NT2/D1 (cell line): Measurements from ENCODE around the gene EEF1A2.

Experiments
- DNase-seq: peaks from one replicate; pipeline ENCODE4 v3.0.0-alpha.2; 2011; ENCODE audit warnings: low read depth, low spot score
- H3K27me3 ChIP-seq: 2 replicates; pipeline ENCODE4 v1.6.0; 2011; ENCODE audit warnings: mild to moderate bottlenecking; ENCODE audit not compliant: insufficient read length, insufficient read depth
- H3K36me3 ChIP-seq: 2 replicates; pipeline ENCODE4 v1.6.1; 2011; ENCODE audit warnings: mild to moderate bottlenecking, low read length, mixed read lengths; ENCODE audit not compliant: insufficient read depth, insufficient read length
- H3K4me1 ChIP-seq: 2 replicates; pipeline ENCODE4 v1.5.1; 2011; ENCODE audit not compliant: insufficient read depth, insufficient read length
- H3K4me3 ChIP-seq: 2 replicates; pipeline ENCODE4 v1.5.1; 2011; ENCODE audit warnings: low read depth; ENCODE audit not compliant: insufficient read length
- H3K9ac ChIP-seq: 2 replicates; pipeline ENCODE4 v1.6.0; 2011; ENCODE audit warnings: low read depth; ENCODE audit not compliant: insufficient read length
- H3K9me3 ChIP-seq: 2 replicates; pipeline ENCODE4 v1.5.1; 2011; ENCODE audit warnings: mild to moderate bottlenecking, low read length; ENCODE audit not compliant: insufficient read depth
- SUZ12 ChIP-seq: IDR thresholded peaks from 2 replicates; pipeline ENCODE4 v1.6.1; 2011; ENCODE audit not compliant: insufficient read length, insufficient read depth; ENCODE audit errors: extremely low read depth
- YY1 ChIP-seq: IDR thresholded peaks from 2 replicates; pipeline ENCODE4 v1.6.1; 2011; ENCODE audit not compliant: insufficient read length, insufficient read depth
- ZNF274 ChIP-seq: IDR thresholded peaks from 2 replicates; pipeline ENCODE4 v1.6.1; 2011; ENCODE audit warnings: mild to moderate bottlenecking, low read depth, low read length

EEF1A2 gene

DNA sequence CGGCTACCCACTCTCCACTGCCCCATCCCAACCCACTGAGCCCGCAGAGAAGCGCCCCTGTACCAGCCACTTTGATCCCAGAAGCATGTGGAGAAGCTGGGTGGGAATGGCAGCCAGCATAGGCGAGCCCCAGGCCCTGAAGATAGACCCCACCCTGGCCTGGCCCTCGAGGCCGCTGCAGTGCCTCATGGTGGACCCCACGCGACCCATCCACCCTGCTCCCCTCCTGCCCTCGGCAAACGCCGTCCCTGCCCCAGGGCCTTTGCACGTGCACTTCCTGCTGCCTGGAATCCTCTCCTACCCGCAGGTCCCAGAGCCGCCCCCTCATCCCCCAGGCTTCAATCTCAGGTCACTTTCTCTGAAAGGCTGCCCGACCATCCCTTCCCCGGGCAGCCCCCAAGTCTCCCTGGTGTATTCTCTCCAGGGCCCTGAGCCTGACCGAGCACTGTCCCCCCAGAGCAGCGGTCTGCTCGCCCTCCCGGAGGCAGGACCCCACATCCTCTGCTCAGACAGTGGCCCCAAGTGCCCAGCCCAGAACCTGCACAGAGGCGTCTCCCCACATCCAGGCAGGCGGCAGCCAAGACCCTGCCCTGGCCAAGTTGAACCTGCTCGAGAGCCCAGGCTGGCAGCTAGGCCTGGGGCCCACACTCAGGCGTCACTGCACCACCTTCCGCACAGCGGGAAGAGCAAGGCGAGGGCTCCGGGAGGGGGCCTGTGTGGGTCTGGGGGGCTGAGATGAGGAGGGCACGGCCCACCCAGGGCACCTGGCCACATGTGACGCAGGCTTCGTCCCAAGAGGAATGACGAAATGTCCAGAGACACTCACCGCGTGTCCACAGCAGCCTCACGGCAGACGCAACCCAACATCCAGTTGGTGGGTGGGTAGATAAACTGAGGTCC lies 40.5 kb downstream of the EEF1A2 start:
- Histone ChIP-seq H3K9ac (no peak overlapping the region), H3K4me3 (no peak overlapping the region), H3K27me3 (no peaks in the 10 kb centered on the region), H3K4me1 (peaks cover 31% of the 10 kb centered on the region), H3K36me3 (peaks cover 14% of the 10 kb centered on the region), H3K9me3 (no peaks in the 10 kb centered on the region)
- TF ChIP-seq SUZ12 = no peak
- TF ChIP-seq YY1 = no peak
- TF ChIP-seq ZNF274 = no peak
- no peak for DNase-seq

DNA sequence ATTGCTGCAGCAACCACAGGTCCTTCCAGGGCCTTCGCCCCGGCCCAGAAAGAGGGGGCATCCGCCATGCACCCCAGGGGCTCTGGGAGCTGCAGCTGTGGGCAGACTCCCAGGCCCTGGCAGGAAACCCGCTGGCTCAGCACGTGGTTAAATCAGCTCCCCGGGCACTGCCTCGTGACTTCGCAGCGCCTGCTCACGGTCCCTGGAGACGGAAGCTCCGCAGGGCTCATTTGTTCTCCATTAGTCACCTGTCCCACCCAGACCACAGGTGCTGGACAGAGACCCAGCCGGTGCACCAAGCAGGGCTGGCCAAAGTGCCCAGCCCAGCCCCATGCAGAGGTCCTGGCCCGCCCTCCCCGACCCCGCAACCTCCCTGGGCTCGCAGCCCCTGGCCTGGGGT lies 41.1 kb downstream of the EEF1A2 start:
- H3K27me3 ChIP-seq = no peaks in the 10 kb centered on the region
- H3K4me1 ChIP-seq = peaks cover 31% of the 10 kb centered on the region
- no peak for DNase-seq

DNA sequence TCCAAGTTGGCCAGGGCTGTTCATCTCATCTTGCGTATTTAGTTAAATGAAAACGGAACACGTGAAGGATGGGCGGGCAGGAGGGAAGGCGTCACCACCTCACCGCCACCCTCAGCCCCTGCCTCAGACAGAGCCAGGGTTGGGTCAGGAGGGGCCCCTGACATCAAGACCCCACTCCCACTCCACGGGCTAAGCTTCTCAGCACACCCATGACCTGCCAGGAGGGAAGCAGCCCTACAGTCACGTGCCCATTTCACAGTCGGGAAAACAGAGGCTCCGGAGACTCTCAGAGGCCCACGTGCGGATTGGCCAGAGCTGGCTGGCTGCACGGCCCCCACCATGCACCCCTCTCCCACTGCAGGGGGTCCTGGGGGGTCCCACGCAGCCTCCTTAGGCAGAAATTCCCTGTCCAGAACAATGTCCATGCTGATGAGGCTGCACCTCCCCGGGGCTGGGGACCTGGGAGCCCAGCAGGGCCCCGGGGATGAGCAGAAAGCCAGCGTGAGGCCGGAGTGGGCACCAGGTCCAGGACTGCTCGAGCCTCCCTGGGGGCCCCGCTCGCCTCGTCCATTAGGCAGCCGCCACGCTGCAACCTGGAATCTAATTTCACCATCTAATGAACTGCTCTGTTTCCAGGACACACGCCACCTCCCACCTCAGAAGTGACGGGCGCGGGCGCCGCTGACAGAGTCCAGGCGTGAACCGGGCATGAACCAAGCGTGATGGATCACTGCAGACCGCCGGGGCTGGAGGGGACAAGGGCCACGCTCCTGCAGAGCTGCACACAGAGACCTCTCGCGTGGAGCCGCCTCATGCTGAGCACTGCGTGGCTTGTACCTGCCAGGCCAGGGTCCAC lies 42.2 kb downstream of the EEF1A2 start:
- Histone ChIP-seq H3K4me1 (peaks cover 30% of the 10 kb centered on the region), H3K9me3 (no peaks in the 10 kb centered on the region), H3K4me3 (no peak overlapping the region), H3K27me3 (no peaks in the 10 kb centered on the region), H3K36me3 (peaks cover 14% of the 10 kb centered on the region), H3K9ac (no peak overlapping the region)
- no peak for TF ChIP-seq YY1
- no peak for TF ChIP-seq ZNF274
- no peak for TF ChIP-seq SUZ12
- no peak for DNase-seq

More for the DNA sequence above, 41.1 kb downstream of the EEF1A2 start:
- H3K4me3 ChIP-seq = no peak overlapping the region
- no peak overlapping the region for H3K9ac ChIP-seq
- H3K9me3 ChIP-seq = no peaks in the 10 kb centered on the region
- TF ChIP-seq YY1 (no peak), SUZ12 (no peak), ZNF274 (no peak)
- peaks cover 12% of the 10 kb centered on the region for H3K36me3 ChIP-seq

DNA sequence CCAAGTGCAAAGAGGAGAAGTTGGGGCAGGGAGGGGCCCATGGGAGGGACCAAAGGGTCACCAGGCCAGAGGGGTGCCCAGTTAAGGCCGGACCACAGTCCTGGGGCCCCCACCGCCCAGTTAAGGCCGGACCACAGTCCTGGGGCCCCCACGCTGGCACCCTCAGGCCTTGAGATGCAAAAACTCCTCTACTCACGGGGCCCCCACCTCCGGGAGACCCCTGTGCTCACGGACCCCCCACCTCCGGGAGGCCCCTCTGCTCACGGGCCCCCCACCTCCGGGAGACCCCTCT lies 43.4 kb downstream of the EEF1A2 start:
- Histone ChIP-seq H3K9ac (peak overlapping the region; percentile 36), H3K9me3 (no peaks in the 10 kb centered on the region), H3K27me3 (no peaks in the 10 kb centered on the region), H3K4me3 (no peak overlapping the region), H3K4me1 (peaks cover 31% of the 10 kb centered on the region), H3K36me3 (peaks cover 14% of the 10 kb centered on the region)
- TF ChIP-seq ZNF274 (no peak), YY1 (no peak)
- DNase-seq = no peak

DNA sequence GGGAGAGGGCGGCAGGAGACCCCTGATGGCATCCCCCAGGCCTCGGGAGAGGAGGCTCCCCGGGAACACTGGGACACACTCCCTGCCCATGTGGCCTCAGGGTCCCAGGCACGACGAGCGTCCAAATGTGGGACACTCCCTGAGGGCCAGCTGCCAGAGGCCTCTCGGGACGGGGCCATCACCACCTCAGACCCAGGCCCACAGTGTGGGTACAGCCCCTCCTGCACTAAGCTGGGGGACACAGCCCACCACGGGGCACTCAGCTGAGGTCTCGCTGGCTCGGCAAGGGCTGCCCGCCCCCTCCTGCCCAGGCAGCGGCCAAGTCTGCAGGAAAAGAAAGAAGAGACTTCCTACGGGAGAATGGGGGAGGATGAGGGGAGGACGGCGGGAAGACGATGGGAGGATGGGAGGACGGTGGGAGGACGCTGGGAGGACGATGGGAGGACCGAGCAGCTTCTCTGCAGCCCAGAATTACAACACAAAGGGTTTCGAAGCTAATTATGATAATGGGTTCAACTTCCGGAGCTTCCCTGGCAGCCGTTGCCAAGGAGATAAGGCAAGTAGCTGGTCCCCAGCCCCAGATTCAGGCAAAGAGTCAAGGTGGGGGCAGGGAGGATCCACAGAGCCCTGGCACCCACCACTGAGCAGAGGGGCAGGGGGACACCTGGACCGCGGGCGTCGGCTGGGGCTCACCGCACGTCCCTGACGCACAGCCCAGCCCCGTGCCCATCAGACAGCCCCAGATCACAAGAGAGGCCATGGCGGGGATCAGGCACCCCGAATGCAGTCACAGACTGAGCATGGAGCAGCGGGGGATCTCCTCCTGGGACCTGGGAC lies 43.9 kb downstream of the EEF1A2 start:
- Histone ChIP-seq H3K4me3 (no peak overlapping the region), H3K4me1 (peaks cover 32% of the 10 kb centered on the region), H3K9ac (peak overlapping the region; percentile 36), H3K36me3 (peaks cover 14% of the 10 kb centered on the region), H3K9me3 (no peaks in the 10 kb centered on the region), H3K27me3 (no peaks in the 10 kb centered on the region)
- DNase-seq = peak; percentile 80
- TF ChIP-seq ZNF274 (no peak), SUZ12 (no peak), YY1 (no peak)

DNA sequence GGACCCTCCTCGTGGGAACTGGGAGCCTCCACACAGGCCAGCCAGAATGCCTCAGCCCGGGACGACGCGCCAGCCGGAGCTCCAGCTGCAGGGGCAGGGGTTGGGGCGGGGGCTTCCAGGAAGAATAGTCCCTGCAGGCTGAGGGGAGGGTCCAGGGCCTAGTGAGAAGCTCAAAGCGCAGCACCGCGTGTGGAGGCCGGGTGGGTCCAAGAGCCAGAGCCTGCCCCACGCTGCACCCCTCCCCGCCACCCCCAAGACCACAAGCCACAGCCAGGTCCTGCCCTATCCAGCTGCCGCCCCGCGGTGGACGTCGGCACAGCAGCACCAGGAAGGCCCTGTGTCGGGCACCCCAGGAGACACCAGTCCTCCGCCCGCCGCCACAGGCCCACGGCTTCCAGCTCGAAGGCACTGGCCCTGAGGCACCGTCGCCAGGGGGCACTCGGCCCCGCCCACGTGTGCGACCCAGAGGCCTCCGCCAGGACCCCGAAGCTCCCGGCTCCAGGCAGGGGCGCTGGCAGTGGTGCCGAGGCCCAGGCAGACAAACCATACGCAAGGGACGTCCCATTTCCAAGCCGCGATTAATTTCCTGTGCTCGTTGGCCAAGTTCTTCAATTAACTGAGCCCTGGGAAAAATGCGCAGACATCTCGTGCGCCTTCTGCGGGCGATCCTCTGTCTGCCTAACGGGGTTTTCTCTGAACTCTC lies 45.9 kb downstream of the EEF1A2 start:
- no peaks in the 10 kb centered on the region for H3K27me3 ChIP-seq
- H3K9ac ChIP-seq = peak overlapping the region; percentile 9
- no peak for DNase-seq
- no peaks in the 10 kb centered on the region for H3K9me3 ChIP-seq
- TF ChIP-seq ZNF274 (no peak), YY1 (no peak), SUZ12 (no peak)
- peaks cover 34% of the 10 kb centered on the region for H3K4me1 ChIP-seq
- H3K36me3 ChIP-seq = peaks cover 4% of the 10 kb centered on the region
- no peak overlapping the region for H3K4me3 ChIP-seq
